Activated gamma-delta T cell treated with anti-CD3 and anti-CD28 coated beads, Interleukin-2, amount 50 U/mL, for 16 hours (primary cell): ENCODE results near the gene MREG.
A peak's percentile ranks its signal among the peaks of the same experiment; 100 is the strongest.
"Not testable (repeated sequence)": the region's sequence is repeated elsewhere in the genome, so short reads cannot be mapped to it uniquely, and the experiment has no call there.

Experiments
- DNase-seq: peaks from one replicate; pipeline ENCODE4 v3.0.0-alpha.2; 2020; ENCODE audit warnings: low read depth

The MREG gene

DNA sequence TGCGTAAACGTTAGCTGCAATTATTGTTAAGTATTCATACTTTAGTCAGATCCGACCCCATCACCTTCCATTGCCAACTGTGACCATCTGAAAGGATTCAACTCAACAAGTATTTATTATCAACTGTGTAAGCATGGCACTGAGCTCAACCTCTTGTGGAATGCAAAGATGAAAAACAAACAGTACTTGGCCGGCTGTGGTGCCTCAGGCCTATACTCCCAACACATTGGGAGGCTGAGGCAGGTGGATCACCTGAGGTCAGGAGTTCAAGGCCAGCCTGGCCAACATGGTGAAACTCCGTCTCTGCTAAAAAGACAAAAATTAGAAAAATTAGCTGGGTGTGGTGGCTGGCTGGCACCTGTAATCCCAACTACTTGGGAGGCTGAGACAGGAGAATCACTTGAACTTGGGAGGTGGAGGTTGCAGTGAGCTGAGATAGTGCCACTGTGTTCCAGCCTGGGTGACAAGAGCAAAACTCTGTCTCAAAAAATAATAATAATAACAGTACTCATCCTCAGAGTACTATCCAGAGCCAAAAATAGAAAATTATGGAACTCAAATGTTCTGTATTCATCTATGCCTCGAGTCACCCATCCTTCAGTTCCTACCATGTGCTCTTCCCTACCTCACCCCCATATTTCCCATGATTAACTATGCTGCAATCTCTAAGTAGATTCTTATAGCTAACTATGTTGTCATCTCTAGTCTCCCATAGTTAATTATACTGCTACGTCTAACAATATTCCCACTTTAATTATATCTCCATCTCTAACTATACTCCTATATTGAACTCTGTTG lies 8.6 kb upstream of the MREG start:
- DNase-seq, result no peak

DNA sequence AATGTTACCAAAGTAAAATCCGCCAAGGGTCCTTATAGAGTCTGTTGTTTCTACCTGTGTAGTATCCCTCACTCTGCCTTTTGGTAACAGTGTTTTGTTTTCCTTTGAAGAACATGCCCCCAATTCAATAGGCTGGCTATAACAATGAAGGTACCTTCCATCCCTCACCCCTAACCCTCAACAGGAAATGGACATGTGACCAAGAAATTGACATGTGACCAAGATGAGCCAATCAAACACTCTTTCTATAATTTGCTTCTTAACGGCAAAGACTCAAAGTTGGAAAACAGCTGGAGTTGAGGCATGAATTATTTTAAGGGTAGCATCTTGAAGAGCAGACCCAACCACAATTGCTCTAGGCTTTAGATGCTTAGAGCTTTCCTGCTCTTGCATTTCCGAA lies 5.4 kb upstream of the MREG start:
- DNase-seq, result no peak

DNA sequence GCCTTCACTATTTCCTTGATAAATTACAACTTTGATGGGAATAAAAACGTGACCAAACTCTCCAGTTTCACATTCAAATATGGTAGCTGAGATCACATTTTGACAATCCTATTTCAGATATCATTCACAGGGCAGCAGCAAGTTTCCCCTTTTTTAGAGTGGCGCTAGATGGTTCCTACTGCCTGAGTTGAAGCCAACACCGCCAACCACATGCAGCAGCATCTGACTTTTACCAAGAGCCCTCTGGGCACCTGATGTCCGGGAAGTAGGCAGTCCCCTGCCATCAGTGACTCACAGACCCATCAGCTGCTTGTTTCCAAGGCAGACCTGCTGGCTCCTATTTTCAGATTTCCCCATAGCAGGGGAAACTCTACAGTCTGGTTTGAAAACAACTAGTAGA lies 4.0 kb upstream of the MREG start:
- no peak for DNase-seq

DNA sequence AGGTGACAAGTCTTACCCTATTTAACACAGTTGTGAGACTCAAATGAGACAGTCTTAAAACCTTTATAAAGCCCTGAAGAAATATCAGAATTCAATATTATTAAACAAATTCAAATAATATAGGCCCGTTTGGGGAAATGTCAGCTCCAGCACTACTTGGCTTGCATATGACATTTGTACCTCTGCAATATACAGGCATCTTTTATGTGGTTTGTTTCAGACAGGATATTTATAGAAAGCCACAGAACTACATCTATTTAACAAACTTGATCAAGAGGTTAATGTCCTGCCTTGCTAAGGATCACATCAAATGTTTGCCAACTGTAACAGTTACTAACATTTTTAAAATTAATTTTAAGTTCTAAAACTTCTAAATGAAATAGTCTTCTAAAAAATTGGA lies 3.2 kb upstream of the MREG start:
- no peak for DNase-seq

DNA sequence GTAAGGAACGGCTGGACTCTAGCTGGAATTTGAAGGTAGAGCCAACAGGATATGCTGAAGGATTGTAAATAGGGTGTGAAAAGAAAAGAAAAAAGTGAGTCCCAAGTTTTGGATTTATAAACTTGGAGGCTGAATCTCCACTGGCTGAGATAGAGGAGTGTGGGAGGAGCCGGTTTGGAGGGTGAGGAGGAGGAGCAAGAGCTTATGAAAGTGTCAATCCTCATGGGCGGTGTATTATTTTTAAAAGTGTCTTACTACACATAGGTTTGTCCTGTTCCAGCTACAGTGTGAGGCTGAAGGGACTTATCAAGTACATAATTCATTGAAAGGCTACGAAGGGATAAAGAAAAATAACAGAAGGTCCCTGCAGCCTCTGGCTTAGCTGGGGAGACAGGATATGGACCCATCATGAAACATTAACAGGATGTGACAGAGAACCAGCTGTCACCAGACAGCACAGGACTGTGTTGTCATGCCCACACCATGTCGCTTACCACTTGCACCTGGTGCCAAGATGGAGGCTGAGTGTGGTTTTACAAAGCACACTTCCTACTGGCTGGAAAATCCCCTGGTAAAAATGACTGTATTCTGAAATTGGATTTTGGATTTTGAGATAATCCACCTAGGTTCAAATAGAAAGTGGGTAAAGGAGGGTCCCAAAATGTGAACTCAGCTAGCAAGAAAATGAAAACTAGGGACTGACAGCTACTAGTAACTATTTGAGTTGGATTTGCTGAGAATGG lies 2.5 kb upstream of the MREG start:
- peak; percentile 12 for DNase-seq

DNA sequence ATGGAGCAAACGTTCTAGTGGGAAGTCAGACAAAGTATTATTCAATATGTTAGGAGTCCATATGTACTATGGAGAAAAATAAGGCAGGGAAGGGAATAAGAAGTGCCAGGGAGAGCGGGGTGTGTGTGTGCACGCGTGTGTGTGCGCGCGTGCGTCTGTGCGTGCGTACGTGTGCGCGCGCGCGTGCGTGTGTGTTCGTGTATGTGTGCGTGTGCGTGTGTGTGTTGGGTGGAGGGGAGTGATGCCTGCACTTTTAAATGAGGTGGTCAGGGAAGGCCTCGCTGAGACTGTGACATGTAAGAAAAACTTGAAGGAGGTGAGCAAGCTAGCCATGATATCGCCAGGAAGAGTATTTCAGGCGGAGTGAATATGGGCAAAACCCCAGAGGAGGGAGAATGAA lies 1.6 kb upstream of the MREG start:
- DNase-seq, result no peak

DNA sequence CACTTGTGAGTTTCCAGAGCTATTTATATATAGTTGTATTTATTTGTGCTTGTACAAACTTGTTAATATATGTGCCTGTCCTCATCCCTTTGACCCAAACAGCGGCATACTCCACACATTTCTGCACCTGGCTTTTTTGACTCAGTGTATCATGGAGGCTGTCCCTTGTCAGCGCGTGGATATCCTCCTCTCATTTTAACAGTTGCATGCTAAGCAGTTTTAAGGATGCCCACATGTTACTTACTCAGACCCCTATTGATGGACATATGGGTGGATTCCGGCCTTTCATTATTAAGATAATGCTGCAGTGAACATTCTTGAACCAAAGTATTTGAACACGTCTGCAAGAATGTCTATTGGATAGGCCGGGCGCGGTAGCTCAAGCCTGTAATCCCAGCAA lies 655 bp upstream of the MREG start:
- no peak for DNase-seq

DNA sequence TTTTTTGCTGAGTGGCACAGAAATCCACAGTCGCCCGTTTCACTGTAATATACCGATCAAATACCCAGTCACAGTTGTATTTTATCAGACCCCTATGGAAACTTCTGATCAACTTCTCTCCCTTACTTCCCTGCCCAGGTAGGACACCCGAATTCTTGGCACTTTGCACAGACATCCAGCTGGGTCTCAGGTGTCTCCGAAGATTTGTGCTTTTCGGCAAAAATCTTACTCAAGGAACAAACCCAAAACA lies 596 bp downstream of the MREG start:
- DNase-seq, result no peak

DNA sequence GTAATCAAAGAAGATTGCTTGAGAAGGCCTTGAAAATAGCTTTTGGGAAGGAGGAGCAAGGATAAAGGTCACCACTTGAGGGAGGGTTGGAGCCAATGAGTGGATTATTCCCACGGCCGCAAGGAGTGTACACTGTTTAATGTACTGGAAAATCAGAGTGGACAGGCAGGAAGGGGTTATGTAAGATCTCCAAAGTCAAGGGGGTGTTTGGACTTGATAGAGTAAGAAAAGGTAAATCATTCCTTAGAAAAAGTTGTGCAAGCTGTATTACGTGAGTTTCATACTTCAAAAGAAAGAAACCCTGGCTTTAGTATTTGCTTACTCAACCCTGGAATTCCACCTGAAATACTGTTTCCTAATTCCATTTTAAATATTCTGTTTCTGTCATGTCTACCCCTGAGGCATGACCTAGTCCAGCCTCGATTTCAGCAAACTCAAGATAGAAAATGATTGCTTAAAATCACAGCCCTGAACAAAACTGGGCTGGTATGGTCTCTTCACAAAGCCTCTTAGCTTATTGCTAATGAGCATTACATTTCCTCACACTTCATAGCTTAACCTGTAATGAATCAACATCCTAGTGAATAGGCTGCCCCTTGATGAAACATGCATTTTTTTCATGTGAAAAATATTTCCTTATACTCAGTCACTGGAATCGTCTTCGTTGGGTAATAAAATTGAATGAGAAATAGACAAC lies 1.1 kb downstream of the MREG start:
- DNase-seq, result no peak

DNA sequence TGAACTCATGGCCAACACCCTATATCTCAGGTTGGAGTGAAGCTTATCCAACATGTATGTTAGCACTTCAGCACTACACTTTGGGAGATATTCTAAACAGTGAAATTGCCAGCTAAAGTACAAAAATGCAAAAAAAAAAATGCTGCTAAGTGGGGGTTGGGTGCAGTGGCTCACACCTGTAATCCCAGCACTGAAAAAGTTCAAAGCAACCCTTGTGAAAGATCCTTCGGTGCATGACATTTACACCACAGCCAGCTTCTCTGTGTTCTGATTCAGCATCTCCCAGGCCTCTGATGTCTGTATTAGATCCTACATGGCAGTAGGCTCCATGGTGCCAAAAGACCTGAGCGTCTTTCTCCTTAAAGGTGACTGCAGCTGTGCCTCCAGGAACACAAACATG lies 4.1 kb downstream of the MREG start:
- DNase-seq, result not testable (repeated sequence)

DNA sequence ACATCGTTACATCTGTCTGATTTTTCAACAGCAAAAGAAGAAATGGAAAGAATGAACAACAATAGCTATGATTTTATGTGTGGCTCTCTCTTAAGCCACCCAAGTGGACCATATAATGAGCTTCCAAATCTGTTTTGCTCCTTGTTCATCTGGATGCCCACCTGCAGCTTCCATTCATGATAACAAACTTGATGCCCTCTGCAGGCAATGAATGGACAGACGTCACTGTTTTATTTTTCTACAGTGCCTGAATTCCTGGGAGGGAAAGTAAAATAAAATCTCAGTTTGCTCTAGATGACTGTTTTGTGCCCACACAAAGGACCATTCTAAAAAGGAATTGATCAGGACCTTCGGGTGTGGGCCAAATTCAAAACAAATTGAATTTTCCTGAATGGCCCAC lies 5.0 kb downstream of the MREG start:
- DNase-seq, result no peak

DNA sequence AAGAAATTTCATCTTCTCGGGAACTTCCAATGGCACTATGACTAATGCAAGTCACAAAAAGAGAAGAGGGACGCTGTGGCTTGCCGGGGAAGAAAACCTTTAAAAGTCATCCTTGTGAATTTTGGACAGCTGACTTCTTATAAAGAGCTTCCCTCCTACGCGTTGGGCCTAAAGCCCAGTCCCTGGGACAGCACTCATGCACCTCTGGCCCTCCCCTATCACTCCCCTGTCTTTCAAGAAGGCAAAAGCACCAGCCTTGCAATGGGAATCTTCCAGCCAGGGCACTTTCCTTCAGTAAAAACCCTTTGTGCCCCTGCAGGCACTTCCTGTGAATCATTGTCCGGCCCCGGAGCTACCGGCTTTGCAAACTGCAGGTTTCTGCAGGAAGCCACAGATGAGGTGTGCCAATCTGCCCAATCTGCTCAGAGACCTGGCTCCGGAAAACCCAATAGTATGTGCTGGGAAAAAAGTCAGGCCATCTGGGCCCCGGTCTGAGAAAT lies 7.1 kb downstream of the MREG start:
- peak; percentile 32 for DNase-seq

DNA sequence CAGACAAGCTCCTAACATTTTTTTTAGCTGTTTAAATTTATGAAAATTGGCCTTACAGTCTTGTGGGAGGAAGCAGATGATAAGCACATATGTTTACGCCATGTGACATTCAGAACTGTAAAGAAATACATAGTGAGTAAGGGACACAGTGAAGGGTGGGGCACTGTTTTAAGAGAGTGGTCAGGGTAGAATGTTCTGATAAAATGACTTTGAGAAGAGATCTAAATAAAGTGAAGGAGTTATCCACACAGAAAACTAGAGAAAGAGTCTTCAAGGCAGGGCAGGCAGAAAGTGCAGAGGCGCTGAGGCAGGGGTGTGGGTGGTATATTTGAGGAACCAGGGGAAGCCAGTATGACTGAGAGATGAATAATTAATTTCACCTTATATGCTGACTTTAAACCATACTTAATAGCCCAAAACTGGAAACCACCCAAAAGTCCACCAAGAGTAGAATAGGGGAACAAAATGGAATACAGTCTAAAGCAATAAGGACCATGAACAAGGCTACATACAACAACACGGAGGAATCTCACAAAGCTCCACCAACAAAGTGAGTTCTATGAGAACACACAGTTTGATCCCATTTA lies 8.6 kb downstream of the MREG start:
- DNase-seq, result no peak

DNA sequence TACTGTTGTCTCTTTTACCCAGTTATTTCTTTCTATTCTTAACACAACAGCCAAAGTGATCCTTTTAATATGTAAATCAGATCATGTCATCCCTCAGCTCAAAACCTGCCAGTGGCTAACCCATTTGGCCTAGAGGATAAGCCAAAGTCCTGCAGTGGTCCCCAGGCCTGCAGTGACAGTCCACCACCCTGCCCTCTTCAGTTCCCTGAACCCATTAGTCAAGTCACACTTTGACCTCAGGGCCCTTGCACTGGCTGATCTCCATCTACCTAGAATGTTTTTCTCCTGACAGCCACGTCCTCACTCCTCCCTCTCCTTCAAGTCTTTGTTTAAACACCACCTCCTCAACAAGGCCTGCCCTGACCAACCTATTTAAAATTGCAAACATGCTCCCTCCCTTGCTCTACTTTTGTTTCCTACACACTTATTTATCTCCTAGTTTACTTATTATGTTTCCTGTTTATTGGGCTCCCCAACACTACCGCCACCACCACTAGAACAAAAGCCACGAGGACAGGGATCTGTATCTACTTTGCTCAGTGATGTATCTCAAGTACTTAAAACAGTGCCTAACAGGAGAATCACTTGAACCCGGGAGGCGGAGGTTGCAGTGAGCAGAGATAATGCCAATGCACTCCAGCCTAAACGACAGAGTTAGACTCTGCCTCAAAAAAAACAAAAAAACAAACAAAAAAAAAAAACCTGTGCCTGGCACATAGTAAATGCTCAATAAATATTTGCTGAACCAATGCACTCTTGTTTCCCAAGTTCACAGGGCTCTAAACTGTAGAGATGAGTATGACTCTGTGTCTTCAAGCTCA lies 9.3 kb downstream of the MREG start:
- DNase-seq, result no peak

DNA sequence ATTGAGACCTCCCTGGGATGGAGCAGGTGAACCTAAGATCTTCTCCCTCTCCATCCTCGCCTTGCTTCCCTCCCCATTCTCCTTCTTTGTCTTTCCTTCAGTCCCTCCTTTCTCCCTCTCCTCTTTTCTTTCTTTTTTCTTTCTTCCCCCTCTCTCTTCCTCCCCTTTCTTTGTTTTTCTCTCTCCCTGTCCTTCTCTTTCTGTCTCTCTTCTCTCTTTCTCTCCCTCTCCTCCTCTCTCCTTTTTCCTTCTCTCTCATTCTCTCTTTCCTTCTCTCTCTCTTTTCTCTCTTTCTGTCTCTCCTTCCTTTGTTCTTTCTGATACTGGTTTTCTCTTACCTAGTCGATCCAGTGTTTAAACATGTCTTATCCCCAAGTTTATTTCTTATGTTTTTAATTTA lies 10.7 kb downstream of the MREG start:
- no peak for DNase-seq

DNA sequence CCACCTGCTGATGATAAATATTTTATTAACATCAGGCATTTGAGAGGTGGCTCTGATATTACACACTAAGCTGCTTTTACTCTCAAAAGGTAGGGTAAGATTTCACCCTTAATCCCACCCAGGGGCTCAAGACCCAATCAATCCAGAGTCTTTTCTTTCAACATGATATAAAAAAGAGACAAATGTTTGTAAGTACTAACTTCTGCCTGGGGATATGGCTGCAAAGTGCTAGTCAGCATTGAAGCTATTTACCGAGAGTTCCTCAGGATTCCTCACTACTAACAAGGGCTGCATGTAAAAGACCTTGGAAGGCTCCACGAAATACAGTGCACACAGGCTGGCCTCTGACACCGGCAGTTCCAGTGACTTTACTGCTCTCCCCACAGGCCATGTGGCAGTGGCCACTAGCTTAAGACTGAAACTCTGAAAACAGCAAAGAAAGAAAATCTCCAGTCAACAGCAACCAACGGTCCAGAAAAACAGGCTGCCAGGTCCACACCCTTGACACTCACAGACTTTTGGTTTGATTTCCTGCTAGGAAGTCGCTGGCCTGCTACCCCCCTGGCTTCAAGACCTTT lies 11.2 kb downstream of the MREG start:
- DNase-seq, result no peak

DNA sequence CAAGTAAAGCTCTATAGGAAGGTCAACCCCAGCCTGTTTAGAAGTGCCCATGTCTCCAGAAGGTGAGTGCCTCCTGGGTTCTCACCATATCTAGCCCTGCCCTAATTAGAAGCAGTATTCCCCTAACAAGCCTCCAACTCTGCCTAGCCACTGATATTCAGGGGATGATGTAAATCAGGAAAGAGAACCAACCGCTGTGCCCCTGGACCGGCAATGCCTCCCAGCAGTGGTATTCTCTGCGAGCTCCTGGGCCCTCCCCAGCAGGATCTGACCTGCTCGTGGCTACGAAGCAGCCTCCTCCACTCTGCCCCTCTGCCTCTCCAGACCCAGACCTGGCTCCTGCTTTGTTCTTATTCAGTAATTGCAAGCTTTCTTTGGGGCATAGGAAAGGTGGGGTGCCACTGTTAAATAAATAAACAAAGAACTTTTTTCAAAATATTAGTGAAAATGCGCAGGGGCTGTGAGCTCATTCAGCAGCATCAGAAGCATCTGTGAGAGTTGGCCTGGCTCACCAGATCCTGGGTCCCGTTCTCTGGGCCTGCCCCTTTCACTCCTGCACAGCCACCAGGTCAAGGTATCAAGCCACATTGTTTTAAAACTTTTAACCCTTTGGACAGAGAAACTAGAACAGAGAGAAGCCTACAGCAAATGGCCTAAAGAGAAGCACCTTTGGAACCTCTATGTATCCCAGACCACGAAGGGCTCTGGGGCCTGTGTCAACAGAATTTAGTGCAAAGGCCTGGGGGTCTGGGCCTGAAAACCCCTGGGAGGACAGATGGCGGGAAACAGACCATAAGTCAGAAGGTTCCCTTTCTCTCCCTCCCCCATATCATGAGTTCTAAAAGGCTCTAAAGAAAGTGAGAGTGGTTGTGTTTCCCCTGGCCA lies 11.9 kb downstream of the MREG start:
- no peak for DNase-seq

DNA sequence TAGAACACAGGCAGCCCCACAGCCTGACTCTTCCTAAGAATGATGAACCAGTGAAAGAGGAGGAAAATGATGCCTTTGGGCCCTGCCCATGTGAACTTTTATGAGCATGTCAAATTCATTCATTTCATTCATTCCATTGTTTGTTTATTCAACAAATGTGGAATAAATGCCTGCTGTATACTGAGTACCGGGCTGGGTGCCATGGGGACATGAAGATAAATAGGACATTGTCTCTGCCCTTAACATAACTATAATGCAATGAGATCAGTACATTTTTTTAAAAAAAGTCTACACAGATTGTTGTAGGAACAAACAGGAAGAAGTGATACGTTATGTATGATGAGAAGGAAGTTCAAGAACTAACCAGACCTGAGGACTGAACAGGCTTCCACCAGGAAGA lies 14.7 kb downstream of the MREG start:
- DNase-seq, result no peak

DNA sequence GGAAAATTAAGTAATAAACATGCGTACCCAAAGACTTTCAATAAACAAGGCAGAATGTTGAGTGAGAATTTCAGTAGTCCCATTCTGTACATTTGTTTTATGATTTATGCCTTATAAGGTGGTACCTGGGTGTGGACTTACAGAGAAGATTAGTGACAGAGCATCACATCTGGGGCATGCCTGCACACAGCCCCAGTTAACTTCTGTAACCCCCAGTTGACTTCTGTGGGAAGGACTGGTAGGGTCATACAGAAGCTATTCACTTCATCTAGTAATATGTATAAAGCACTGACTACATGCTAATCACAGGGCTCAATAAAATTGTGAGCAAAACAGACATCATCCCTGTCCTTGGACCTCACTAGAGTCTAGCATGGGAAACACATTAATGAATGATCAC lies 16.1 kb downstream of the MREG start:
- DNase-seq, result no peak

DNA sequence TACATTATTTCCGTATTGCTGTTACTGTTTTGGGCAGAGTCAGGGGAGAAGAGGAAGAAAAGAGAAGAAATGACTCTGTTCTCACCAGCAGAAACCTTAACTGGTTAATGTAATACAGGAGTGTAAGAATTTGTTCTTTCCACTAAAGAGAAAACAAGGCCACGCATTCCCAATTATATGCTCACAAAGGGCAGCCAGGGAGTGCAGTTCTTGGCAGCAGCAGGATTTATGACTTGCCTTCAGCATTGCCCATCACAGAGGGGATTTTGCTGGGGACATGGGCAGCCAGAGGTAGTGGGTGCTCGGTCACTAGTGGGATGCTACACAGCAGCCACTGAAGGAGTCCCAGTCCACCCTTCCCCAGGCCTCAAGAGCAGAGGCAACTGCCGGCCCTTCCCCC lies 18.4 kb downstream of the MREG start:
- no peak for DNase-seq
